Lower leg skin (tissue), 3 donors: ENCODE results near the gene RRP9.

ENCODE experiments used
- CTCF ChIP-seq, 3 donors: fragments of 450-650 bp; IDR thresholded peaks; one replicate each; pipeline ENCODE4 v1.5.1; 2016; ENCODE audit warnings: antibody characterized with exemption in 3 of 3, mild to moderate bottlenecking in 3 of 3, moderate library complexity in 2 of 3
- POLR2A ChIP-seq, 2 donors: fragments of 450-650 bp; IDR thresholded peaks; one replicate each; pipeline ENCODE4 v1.6.1; 2016 to 2017; ENCODE audit warnings: antibody characterized with exemption in 2 of 2, mild to moderate bottlenecking in 1 of 2, moderate library complexity in 1 of 2

- TF ChIP-seq POLR2A (IDR thresholded peaks at IDR 0.05) = no peak
- no peak for TF ChIP-seq CTCF (IDR thresholded peaks at IDR 0.05)
These were observed 50.3 kb downstream of the RRP9 start for GRCh38 chr3:51891242-51892039.
